Endothelial cell of umbilical vein (primary cell): ENCODE data around the gene SCYL2. TPM values are rescaled to one million over a fixed set of nuclear protein-coding genes. Genes with fewer than 3 reads are reported as not detected.
A peak's percentile ranks its signal among the peaks of the same experiment; 100 is the strongest.

Source experiments
- BruUV-seq: library from RNA; stranded (reverse); fragments of 400-500 nt; replicated peaks from 2 replicates; lab custom pipeline; 2021; lab: Mats Ljungman, UMichigan
- CTCF ChIA-PET: fragments of 300-600, 350-600 bp; sonication (Branson Sonifier 250); formaldehyde crosslinking; loops from one replicate; lab custom pipeline; 2021; ENCODE audit warnings: antibody characterized with exemption, inconsistent platforms; lab: Charles Lee
- POLR2A ChIA-PET: fragments of 300-600, 350-600 bp; sonication (Branson Sonifier 250); formaldehyde crosslinking; loops from one replicate; lab custom pipeline; 2021; ENCODE audit warnings: antibody characterized with exemption, inconsistent platforms; lab: Charles Lee
- DNase-seq: peaks from one replicate; pipeline ENCODE4 v3.0.0-alpha.2; 2011; ENCODE audit warnings: low read depth, low spot score
- FAIRE-seq: peaks from 2 replicates; lab custom pipeline; 2011; peaks lifted over from hg19 to GRCh38; lab: Jason Lieb, UNC
- H2AFZ ChIP-seq: 2 replicates; pipeline ENCODE4 v1.6.0; 2012; ENCODE audit warnings: low read depth, low read length, control low read depth, inconsistent platforms
- H3K27ac ChIP-seq: 2 replicates; pipeline ENCODE4 v1.5.1; 2011; ENCODE audit warnings: low read depth, mild to moderate bottlenecking, control low read depth, low read length, moderate library complexity; ENCODE audit not compliant: insufficient read depth
- H3K27me3 ChIP-seq, 2 experiments: 2 replicates each; pipeline versions ENCODE4 v1.6.0 to v1.6.1; 2011; ENCODE audit warnings: low read length in 2 of 2, mixed read lengths in 1 of 2; ENCODE audit not compliant: control insufficient read depth in 2 of 2, insufficient read depth in 2 of 2
- H3K36me3 ChIP-seq, 2 experiments: 2 replicates in 1 of 2; 3 replicates in 1 of 2; pipeline ENCODE4 v1.5.1; 2011; ENCODE audit warnings: low read length in 2 of 2, mild to moderate bottlenecking in 1 of 2, moderate library complexity in 1 of 2; ENCODE audit not compliant: control insufficient read depth in 2 of 2, insufficient read depth in 2 of 2; ENCODE audit errors: extremely low read depth in 1 of 2
- H3K4me1 ChIP-seq: 3 replicates; pipeline ENCODE4 v1.5.1; 2011; ENCODE audit warnings: mild to moderate bottlenecking, low read length; ENCODE audit not compliant: control insufficient read depth, insufficient read depth; ENCODE audit errors: extremely low read depth
- H3K4me2 ChIP-seq: 2 replicates; pipeline ENCODE4 v1.6.1; 2011; ENCODE audit warnings: low read length, control low read depth, mixed read lengths; ENCODE audit not compliant: insufficient read depth
- H3K4me3 ChIP-seq, 3 experiments: fragments of 200-600 bp in 1 of 3; sonication (generic), shearing (Covaris generic) in 1 of 3; replicated peaks in 1 of 3; 2 replicates each; pipeline ENCODE4 v1.5.1; 2011 to 2016; ENCODE audit warnings: control low read depth in 3 of 3, low read length in 3 of 3, mild to moderate bottlenecking in 2 of 3, inconsistent platforms in 1 of 3, low read depth in 1 of 3, moderate library complexity in 1 of 3; ENCODE audit not compliant: insufficient read depth in 1 of 3
- H3K79me2 ChIP-seq: 2 replicates; pipeline ENCODE4 v1.6.0; 2012; ENCODE audit warnings: low read length, inconsistent platforms; ENCODE audit not compliant: control insufficient read depth, insufficient read depth
- H3K9ac ChIP-seq: replicated peaks from 2 replicates; pipeline ENCODE3; 2011; ENCODE audit warnings: low read length, control low read depth; ENCODE audit not compliant: insufficient read depth; ENCODE audit errors: extremely low read depth
- H3K9me1 ChIP-seq: replicated peaks from 3 replicates; pipeline ENCODE4 v1.6.0; 2011; ENCODE audit warnings: mild to moderate bottlenecking, low read length; ENCODE audit not compliant: control insufficient read depth, insufficient read depth; ENCODE audit errors: extremely low read depth
- H3K9me3 ChIP-seq: replicated peaks from 2 replicates; pipeline ENCODE4 v1.5.1; 2012; ENCODE audit warnings: low read length, inconsistent platforms; ENCODE audit not compliant: control insufficient read depth, insufficient read depth
- H4K20me1 ChIP-seq: replicated peaks from 2 replicates; pipeline ENCODE3; 2011; ENCODE audit warnings: mild to moderate bottlenecking, low read length; ENCODE audit not compliant: control insufficient read depth, insufficient read depth; ENCODE audit errors: extremely low read depth
- EZH2 ChIP-seq: IDR thresholded peaks from 2 replicates; pipeline ENCODE4 v1.6.1; 2012; ENCODE audit warnings: borderline replicate concordance, low read depth, mild to moderate bottlenecking, moderate library complexity, low read length, inconsistent platforms; ENCODE audit not compliant: severe bottlenecking
- FOS ChIP-seq: IDR thresholded peaks from 2 replicates; pipeline ENCODE4 v1.6.1; 2011; ENCODE audit warnings: mild to moderate bottlenecking, low read length, moderate library complexity, borderline replicate concordance; ENCODE audit not compliant: insufficient read depth
- GATA2 ChIP-seq: IDR thresholded peaks from 2 replicates; pipeline ENCODE4 v1.7.0; 2011; ENCODE audit warnings: low read depth, mild to moderate bottlenecking, moderate library complexity, mixed read lengths, low read length; ENCODE audit not compliant: insufficient read length, insufficient read depth
- JUN ChIP-seq: IDR thresholded peaks from 2 replicates; pipeline ENCODE4 v1.6.1; 2011; ENCODE audit warnings: borderline replicate concordance, low read depth; ENCODE audit not compliant: insufficient read length, insufficient read depth
- MAX ChIP-seq: IDR thresholded peaks from 2 replicates; pipeline ENCODE4 v1.6.1; 2011; ENCODE audit not compliant: insufficient read depth, insufficient read length
- MYC ChIP-seq: IDR thresholded peaks from one replicate; pipeline ENCODE4 v1.6.1; 2011; ENCODE audit warnings: mild to moderate bottlenecking, low read depth, low read length
- POLR2A ChIP-seq: IDR thresholded peaks from 2 replicates; pipeline ENCODE4 v1.6.1; 2012; ENCODE audit warnings: low read depth, mild to moderate bottlenecking, control low read depth, low read length
- POLR2AphosphoS5 ChIP-seq: IDR thresholded peaks from 2 replicates; pipeline ENCODE4 v1.6.1; 2012; ENCODE audit warnings: low read depth, mild to moderate bottlenecking, control low read depth, low read length, moderate library complexity; ENCODE audit not compliant: insufficient read depth
- dilution Hi-C: fragments of 300-500 bp; cut with MboI; formaldehyde crosslinking; loops from one replicate; pipeline ENCODE4 v1.15.0; 2019; ENCODE audit warnings: low sequenced_read_pairs; ENCODE audit not compliant: extremely low pct_ligation_motif_present
- intact Hi-C: fragments of 100-400 bp; cut with micrococcal nuclease; formaldehyde crosslinking; loops from one replicate; pipeline ENCODE4 v1.10.0; 2022
- polyA plus RNA-seq, 4 experiments: library from polyadenylated mRNA; depleted of rRNA in 3 of 4; stranded (reverse) in 3 of 4; unstranded in 1 of 4; fragments of >200 nt; gene quantifications; 2 replicates each; pipeline versions ENCODE4 v1.2.1 to v1.2.3, GENCODE V29; 2011 to 2012; ENCODE audit warnings: missing spikeins in 1 of 4
- total RNA-seq: library from RNA; stranded (reverse); gene quantifications from 2 replicates; pipeline ENCODE4 v1.2.3, GENCODE V29; 2021
- TF ChIP-seq, protein P1 (sequence below), 2 donors: IDR thresholded peaks; 1 replicate in 1 of 2; 2 replicates in 1 of 2; pipeline ENCODE4 v1.5.1; 2011; ENCODE audit warnings: low read length in 2 of 2, mild to moderate bottlenecking in 2 of 2, moderate library complexity in 2 of 2, control low read depth in 1 of 2, inconsistent platforms in 1 of 2, low read depth in 1 of 2; ENCODE audit not compliant: insufficient read depth in 1 of 2; ENCODE audit errors: extremely low read depth in 1 of 2

SCYL2 gene
- total and polyA plus RNA-seq, 2 donors (not counting 3 experiments of a cell fraction or from before 2014, with no cell fraction given), result 12.5 to 41.4 TPM

GRCh38 chr12:100234591-100235304 lies 32.2 kb upstream of the SCYL2 start:
- Histone ChIP-seq H3K4me1 (no peaks in the 10 kb centered on the region), H3K9me3 (no peaks in the 10 kb centered on the region), H3K36me3 (no peaks in the 10 kb centered on the region), H3K9ac (no peak overlapping the region), H3K4me2 (no peak overlapping the region), H2AFZ (no peak overlapping the region), H3K27ac (no peak overlapping the region), H4K20me1 (no peaks in the 10 kb centered on the region), H3K79me2 (no peaks in the 10 kb centered on the region), H3K27me3 (no peaks in the 10 kb centered on the region), H3K4me3 (no peak overlapping the region), H3K9me1 (no peaks in the 10 kb centered on the region)
- TF ChIP-seq, protein P1, sequence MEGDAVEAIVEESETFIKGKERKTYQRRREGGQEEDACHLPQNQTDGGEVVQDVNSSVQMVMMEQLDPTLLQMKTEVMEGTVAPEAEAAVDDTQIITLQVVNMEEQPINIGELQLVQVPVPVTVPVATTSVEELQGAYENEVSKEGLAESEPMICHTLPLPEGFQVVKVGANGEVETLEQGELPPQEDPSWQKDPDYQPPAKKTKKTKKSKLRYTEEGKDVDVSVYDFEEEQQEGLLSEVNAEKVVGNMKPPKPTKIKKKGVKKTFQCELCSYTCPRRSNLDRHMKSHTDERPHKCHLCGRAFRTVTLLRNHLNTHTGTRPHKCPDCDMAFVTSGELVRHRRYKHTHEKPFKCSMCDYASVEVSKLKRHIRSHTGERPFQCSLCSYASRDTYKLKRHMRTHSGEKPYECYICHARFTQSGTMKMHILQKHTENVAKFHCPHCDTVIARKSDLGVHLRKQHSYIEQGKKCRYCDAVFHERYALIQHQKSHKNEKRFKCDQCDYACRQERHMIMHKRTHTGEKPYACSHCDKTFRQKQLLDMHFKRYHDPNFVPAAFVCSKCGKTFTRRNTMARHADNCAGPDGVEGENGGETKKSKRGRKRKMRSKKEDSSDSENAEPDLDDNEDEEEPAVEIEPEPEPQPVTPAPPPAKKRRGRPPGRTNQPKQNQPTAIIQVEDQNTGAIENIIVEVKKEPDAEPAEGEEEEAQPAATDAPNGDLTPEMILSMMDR (IDR thresholded peaks at IDR 0.05; ENCODE audit: extremely low read depth in 1 of 2, insufficient read depth in 1 of 2, low read depth in 1 of 2, low read length in 2 of 2), result peak; percentile 52 to 53
- TF ChIP-seq JUN, result no peak
- DNase-seq, result peak; percentile 58
- ChIA-PET POLR2A (no interaction called here), CTCF (interaction anchor here (0.5 to 4.8 kb wide), 31 partner anchors 10 to 503 kb away, joined by 3 to 172 read pairs (median 4); partner anchors contain the start of genes ACTR6, DEPDC4 and SCYL2)
- BruUV-seq, result no TSS peak
- peak; percentile 68 for FAIRE-seq
- intact Hi-C loops (loop anchor here (1.0 to 10.0 kb wide), 3 partner anchors 170 to 430 kb away; no protein-coding TSS in a partner anchor), dilution Hi-C loops (no loop called here)

DNA sequence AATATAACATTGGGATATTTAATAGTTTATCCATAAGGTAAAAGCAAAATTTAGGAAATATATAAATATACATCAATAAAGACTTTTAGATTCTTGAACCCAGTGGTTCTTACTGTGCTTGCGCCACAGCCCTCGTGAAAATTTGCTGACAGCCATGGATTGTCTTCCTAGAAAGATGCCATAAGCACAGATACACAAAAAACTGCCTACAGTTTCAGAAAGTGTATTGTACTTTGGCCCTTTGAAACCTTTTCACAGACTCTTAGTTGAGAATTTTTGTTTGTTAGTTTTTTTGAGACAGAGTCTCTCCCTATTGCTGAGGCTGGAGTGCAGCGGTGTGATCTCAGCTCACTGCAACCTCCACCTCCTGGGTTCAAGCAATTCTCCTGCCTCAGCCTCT lies 28.2 kb upstream of the SCYL2 start:
- no peak for FAIRE-seq
- no peak overlapping the region for H2AFZ ChIP-seq
- H3K4me3 ChIP-seq, result no peak overlapping the region
- no peaks in the 10 kb centered on the region for H3K79me2 ChIP-seq
- no peaks in the 10 kb centered on the region for H3K27me3 ChIP-seq
- no peak overlapping the region for H3K27ac ChIP-seq
- CTCF ChIA-PET, result no interaction called here
- dilution Hi-C loops (no loop called here), intact Hi-C loops (loop anchor here (10.0 kb wide), 1 partner anchor 426 kb away; no protein-coding TSS in a partner anchor)
- no peaks in the 10 kb centered on the region for H3K9me3 ChIP-seq
- POLR2A ChIA-PET, result no interaction called here
- no peak for TF ChIP-seq POLR2A
- no peak for TF ChIP-seq EZH2
- TF ChIP-seq FOS, result no peak
- no peak for TF ChIP-seq POLR2AphosphoS5
- TF ChIP-seq, protein P1 (IDR thresholded peaks at IDR 0.05; ENCODE audit: extremely low read depth in 1 of 2, insufficient read depth in 1 of 2, low read depth in 1 of 2, low read length in 2 of 2), result no peak
- no peak for TF ChIP-seq MYC
- no peak for TF ChIP-seq GATA2
- no peak for TF ChIP-seq JUN
- no peak for TF ChIP-seq MAX
- H3K36me3 ChIP-seq, result no peaks in the 10 kb centered on the region
- no peaks in the 10 kb centered on the region for H4K20me1 ChIP-seq
- no peaks in the 10 kb centered on the region for H3K4me1 ChIP-seq
- DNase-seq, result no peak
- no TSS peak for BruUV-seq
- no peak overlapping the region for H3K4me2 ChIP-seq
- no peak overlapping the region for H3K9ac ChIP-seq
- H3K9me1 ChIP-seq, result no peaks in the 10 kb centered on the region
